ENCODE results near the gene CEP95.
"Not testable (repeated sequence)": the region's sequence is repeated elsewhere in the genome, so short reads cannot be mapped to it uniquely, and the experiment has no call there.

The CEP95 gene, protein sequence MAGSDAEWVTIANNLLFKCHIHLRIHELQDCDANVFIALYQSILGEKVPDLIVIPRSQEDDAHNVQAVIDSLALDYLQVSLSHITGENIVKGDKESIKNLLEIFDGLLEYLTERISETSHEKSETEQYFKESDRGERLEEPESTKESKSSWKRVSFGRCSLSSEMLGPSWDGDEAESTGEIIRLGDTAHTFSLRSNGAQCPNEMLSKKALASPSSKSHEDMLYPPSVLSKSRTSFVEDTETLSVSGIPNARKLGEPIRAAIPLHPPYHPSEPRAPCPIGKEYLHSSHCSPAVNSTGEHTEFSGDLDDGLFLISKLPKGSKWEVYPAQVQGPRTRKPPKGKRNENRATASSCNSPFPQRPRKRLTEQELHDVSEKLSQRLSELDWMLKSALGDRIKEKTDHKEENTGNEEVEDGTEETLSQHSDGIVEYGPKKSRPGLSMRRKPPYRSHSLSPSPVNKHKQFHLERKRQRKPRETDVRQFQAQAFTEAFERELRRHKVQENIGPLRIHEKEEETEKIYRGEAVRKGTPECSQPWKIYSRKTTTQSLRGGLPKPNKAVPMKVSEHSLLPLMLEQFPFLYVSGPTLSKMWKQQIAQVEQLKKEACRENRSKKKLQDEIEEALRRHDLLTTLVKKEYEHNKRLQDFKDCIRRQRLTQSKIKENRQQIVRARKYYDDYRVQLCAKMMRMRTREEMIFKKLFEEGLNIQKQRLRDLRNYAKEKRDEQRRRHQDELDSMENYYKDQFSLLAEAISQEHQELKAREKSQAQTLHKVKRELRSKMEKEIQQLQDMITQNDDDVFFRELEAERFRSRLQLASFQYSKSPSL

DNA sequence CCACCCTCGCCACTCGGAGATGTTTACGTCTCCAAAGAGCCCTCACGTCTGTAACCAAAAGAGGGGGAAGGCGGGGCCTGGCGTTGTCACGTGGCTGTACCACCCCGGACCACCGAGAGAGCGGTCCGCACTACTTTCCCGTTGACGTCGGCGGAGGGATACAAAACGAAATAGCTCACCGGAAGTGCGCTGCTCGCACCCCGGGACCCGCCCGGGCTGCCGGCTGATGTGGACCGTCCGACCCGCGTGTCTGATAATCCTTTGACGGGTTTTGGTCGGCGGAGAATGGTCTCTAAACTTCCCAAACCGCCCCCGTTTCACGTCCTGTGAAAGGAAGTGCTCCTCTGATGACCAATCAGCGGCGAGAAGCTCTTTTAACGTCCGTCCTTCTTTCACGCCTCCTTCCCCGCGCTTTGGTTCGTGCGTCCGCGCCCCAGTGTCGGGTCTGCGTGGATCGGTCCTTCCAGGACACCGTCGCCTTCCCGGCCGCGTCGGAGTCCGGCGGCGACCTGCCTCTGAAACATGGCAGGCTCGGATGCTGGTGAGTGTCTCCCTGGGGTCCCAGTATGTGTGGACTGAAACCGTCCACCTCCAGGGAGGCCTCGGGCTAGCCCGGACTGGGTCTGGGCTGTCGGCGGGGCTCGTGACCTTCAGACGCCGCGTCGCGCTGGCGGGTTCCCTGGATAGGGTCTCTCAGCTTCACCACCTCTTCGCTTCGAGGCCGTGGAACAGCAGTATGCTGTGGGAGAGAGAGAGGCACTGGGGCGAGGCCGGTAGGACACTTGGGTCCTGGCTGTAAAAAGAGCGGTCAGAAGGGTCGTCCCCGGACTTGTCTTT is at the start of gene CEP95:
Gene CEP95, plus strand, starts transcription at position 402 of the 837 bp plus-strand sequence. Its CDS starts 121 bp downstream, at position 523.
- Histone ChIP-seq H2AFZ (ENCODE audit: low read depth, low read length) (peak within 1 kb of the TSS; percentile 11), H3K27me3 (ENCODE audit: insufficient read depth, low read length) (no peaks in the 10 kb centered on the region), H3K4me1 (ENCODE audit: insufficient read depth, low read length) (peaks cover 29% of the 10 kb centered on the region), H3K36me3 (ENCODE audit: insufficient read depth, low read length) (peaks cover 58% of the 10 kb centered on the region), H3K4me3 (ENCODE audit: low read length) (peak within 1 kb of the TSS; percentile 98), H3K9me3 (ENCODE audit: low read length) (no peaks in the 10 kb centered on the region)

DNA sequence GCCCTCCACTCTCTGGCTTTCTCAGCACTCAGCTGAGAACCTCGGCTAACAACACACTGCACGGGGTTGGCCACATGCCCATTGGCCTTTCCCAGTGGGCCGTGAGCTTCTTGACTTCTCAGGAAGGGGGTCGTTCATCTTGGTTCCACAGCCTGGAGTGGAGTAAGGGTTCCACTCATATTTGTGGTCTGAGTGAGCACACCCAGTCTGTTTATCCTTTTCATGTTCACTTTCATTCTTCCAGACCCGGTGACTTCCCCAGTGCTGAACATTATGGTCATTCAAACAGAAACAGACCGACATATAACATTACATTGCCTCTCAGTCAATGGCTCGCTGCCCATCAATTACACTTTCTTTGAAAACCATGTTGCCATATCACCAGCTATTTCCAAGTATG is 49.6 kb upstream of the CEP95 start:
- no peak overlapping the region for H3K4me3 ChIP-seq (ENCODE audit: low read length)
- H3K36me3 ChIP-seq (ENCODE audit: insufficient read depth, low read length) = no peaks in the 10 kb centered on the region
- H3K27me3 ChIP-seq (ENCODE audit: insufficient read depth, low read length) = no peaks in the 10 kb centered on the region
- H3K4me1 ChIP-seq (ENCODE audit: insufficient read depth, low read length) = no peaks in the 10 kb centered on the region
- no peaks in the 10 kb centered on the region for H3K9me3 ChIP-seq (ENCODE audit: low read length)
- H2AFZ ChIP-seq (ENCODE audit: low read depth, low read length) = no peak overlapping the region

DNA sequence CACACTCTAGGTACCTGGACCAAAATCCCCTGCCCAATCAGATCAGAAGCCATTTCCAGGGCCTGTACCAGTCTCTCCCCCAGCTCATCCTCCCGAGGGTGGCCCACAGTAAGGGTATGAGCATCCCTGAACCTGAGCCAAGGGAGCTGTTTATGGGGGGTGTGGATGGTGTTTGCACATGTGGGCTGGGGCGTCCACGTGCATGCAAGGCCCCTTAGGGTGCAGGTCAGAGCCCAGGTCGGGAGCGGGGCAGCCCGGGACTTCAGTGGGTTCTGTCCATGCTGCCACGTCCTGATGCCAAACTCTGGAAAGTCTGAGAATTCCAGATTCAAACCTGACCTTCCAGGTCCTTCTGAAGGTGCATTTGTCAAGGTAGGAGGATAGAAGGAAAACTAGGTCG is 48.0 kb upstream of the CEP95 start:
- no peak overlapping the region for H2AFZ ChIP-seq (ENCODE audit: low read depth, low read length)
- H3K4me3 ChIP-seq (ENCODE audit: low read length) = no peak overlapping the region
- H3K4me1 ChIP-seq (ENCODE audit: insufficient read depth, low read length) = no peaks in the 10 kb centered on the region
- no peaks in the 10 kb centered on the region for H3K9me3 ChIP-seq (ENCODE audit: low read length)
- H3K27me3 ChIP-seq (ENCODE audit: insufficient read depth, low read length) = no peaks in the 10 kb centered on the region
- no peaks in the 10 kb centered on the region for H3K36me3 ChIP-seq (ENCODE audit: insufficient read depth, low read length)

DNA sequence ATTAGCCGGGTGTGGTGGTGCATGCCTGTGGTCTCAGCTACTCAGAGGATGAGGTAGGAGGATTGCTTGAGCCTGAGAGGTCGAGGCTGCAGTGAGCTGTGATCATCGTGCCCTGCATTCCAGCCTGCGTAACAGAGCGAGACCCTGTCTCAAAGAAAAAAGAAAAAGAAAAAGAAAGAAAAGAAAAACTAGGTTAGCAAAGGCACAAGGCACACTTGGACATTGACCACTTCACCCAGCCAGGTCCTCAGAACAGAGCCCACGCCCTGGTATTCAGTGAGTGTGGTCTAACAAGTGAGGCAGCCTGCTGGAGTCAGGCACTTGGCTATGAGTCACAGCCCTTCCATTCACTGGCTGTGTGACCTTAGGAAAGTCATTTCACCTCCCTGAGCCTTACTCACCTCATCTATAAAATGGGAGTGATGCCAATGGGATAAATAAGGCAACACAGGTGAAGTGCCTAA is 47.5 kb upstream of the CEP95 start:
- no peaks in the 10 kb centered on the region for H3K36me3 ChIP-seq (ENCODE audit: insufficient read depth, low read length)
- H3K4me3 ChIP-seq (ENCODE audit: low read length) = no peak overlapping the region
- H3K9me3 ChIP-seq (ENCODE audit: low read length) = no peaks in the 10 kb centered on the region
- no peaks in the 10 kb centered on the region for H3K27me3 ChIP-seq (ENCODE audit: insufficient read depth, low read length)
- H3K4me1 ChIP-seq (ENCODE audit: insufficient read depth, low read length) = no peaks in the 10 kb centered on the region
- H2AFZ ChIP-seq (ENCODE audit: low read depth, low read length) = no peak overlapping the region

DNA sequence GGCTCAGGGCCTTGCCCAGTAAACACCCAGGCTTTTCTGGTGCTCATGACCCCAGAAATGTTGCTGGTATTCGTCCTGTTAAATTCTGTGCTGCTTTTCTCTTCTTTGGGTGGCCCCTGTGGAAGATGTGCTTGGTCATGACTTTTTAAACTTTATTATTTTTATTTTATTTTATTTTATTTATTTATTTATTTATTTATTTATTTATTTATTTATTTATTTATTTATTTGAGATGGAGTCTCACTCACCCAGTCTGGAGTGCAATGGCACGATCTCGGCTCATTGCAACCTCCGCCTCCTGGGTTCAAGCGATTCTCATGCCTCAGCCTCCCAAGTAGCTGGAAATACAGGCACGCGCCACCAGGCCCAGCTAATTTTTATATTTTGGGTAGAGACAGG is 47.0 kb upstream of the CEP95 start:
- H3K4me1 ChIP-seq (ENCODE audit: insufficient read depth, low read length); H2AFZ ChIP-seq (ENCODE audit: low read depth, low read length); H3K36me3 ChIP-seq (ENCODE audit: insufficient read depth, low read length); H3K27me3 ChIP-seq (ENCODE audit: insufficient read depth, low read length); H3K4me3 ChIP-seq (ENCODE audit: low read length); H3K9me3 ChIP-seq (ENCODE audit: low read length): not testable (repeated sequence)

DNA sequence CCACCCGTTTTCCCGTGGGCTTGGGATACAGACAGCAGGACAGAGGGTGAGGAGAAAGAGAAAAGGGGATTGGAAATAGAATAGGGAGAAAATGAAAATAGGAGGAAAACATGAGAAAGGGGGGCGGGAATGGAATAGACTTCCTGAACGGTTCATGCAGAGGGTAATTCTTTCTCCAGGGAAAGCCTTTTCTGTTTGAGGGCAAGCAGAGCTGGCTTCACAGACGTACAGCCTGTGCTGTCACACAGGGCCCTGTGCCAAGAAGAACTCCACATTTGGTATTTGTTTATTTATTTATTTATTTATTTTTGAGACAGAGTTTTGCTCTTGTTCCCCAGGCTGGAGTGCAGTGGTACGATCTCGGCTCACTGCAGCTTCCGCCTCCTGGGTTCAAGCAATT is 45.8 kb upstream of the CEP95 start:
- Histone ChIP-seq H3K36me3 (ENCODE audit: insufficient read depth, low read length) (no peaks in the 10 kb centered on the region), H3K4me1 (ENCODE audit: insufficient read depth, low read length) (no peaks in the 10 kb centered on the region), H3K4me3 (ENCODE audit: low read length) (no peak overlapping the region), H3K9me3 (ENCODE audit: low read length) (no peaks in the 10 kb centered on the region), H3K27me3 (ENCODE audit: insufficient read depth, low read length) (no peaks in the 10 kb centered on the region), H2AFZ (ENCODE audit: low read depth, low read length) (no peak overlapping the region)

DNA sequence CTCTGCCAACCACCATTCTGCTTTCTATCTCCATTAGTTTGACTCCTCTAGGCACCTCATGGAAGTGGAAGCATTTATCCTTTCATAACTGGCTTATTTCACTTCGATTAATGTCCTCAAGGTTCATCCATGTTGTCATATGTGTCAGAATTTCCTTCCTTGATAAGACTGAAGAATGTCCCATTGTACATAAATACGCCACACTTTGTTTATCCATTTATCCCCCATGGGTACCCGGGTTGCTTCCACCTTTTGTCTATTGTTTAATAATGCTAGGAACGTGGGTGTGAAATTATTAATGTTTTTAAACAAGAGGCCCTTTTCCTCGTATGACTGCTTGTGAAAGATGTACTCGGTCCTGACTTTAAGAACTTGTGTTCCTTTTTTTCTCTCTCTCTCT is 45.0 kb upstream of the CEP95 start:
- Histone ChIP-seq H3K36me3 (ENCODE audit: insufficient read depth, low read length) (no peaks in the 10 kb centered on the region), H2AFZ (ENCODE audit: low read depth, low read length) (no peak overlapping the region), H3K27me3 (ENCODE audit: insufficient read depth, low read length) (no peaks in the 10 kb centered on the region), H3K4me1 (ENCODE audit: insufficient read depth, low read length) (no peaks in the 10 kb centered on the region), H3K9me3 (ENCODE audit: low read length) (no peaks in the 10 kb centered on the region), H3K4me3 (ENCODE audit: low read length) (no peak overlapping the region)

DNA sequence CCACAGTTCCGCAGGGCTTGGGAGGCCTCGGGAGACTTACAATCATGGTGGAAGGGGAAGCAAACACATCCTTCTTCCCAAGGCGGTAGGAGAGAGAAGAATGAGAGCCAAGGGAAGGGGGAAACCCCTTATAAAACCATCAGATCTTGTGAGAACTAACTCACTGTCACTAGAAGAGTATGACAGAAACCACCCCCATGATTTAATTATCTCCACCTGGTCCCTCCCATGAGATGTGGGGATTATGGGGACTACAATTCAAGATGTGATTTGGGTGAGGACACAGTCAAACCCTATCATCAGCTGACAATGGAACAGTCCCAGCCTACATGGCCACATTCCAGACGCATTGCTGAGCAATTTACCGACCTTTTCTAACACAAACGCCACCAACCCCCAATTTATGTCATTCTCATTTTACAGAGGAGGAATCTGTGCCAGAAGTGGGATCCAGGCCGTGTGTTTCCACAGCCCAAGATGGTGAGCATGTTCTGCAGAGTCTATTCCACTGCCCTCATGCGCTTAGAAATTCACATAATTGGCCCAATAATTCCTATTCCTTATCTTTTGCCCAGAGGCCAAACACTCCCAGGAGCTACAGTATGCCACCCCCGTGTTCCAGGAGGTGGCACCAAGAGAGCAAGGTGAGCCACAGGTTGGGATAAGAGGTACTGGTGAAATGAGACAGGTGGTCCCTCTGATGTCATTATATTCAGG is 40.6 kb upstream of the CEP95 start:
- Histone ChIP-seq H3K4me1 (ENCODE audit: insufficient read depth, low read length) (no peaks in the 10 kb centered on the region), H3K27me3 (ENCODE audit: insufficient read depth, low read length) (no peaks in the 10 kb centered on the region), H3K9me3 (ENCODE audit: low read length) (no peaks in the 10 kb centered on the region)

DNA sequence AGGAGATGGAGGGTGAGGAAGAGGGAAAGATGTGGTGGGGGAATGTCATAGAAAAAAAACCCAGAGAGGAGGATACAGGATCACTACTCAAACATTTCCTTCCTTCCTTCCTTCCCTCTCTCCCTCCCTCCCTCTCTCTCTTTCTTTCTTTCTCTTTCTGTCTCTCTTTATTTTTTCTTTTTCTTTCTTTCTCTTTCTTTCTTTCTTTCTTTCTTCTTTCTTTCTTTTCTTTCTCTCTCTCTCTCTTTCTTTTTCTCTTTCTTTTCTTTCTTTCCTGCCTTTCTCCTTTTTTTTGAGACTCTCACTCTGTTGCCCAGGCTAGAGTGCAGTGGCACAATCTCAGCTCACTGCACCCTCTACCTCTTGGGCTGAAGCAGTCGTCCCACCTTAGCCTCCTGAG is 39.9 kb upstream of the CEP95 start:
- not testable (repeated sequence) for H3K4me3 ChIP-seq (ENCODE audit: low read length); H2AFZ ChIP-seq (ENCODE audit: low read depth, low read length); H3K27me3 ChIP-seq (ENCODE audit: insufficient read depth, low read length); H3K9me3 ChIP-seq (ENCODE audit: low read length); H3K36me3 ChIP-seq (ENCODE audit: insufficient read depth, low read length); H3K4me1 ChIP-seq (ENCODE audit: insufficient read depth, low read length)

More for the DNA sequence above, 40.6 kb upstream of the CEP95 start:
- H3K4me3 ChIP-seq (ENCODE audit: low read length) = no peak overlapping the region
- H3K36me3 ChIP-seq (ENCODE audit: insufficient read depth, low read length) = no peaks in the 10 kb centered on the region
- no peak overlapping the region for H2AFZ ChIP-seq (ENCODE audit: low read depth, low read length)

DNA sequence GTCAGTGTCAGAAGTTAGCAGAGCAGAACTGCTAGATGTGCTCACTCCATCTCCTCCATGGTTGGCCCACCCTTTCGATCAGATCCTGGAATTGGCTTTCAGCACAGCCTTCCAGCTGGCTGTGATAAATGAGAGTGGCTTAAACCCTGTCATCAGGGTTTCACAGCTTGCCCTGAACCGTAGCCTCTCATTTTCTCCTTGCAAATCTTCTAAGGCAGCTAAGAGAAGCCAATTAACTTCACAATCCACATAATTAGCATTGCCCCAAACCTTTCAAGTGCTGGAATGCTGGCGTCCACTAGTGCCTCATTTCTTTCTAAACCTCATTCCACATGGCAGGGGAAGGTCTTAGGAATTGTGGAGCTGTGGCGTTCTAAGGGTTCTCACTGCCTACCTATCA is 36.2 kb upstream of the CEP95 start:
- Histone ChIP-seq H3K9me3 (ENCODE audit: low read length) (no peaks in the 10 kb centered on the region), H3K4me1 (ENCODE audit: insufficient read depth, low read length) (no peaks in the 10 kb centered on the region), H2AFZ (ENCODE audit: low read depth, low read length) (no peak overlapping the region), H3K27me3 (ENCODE audit: insufficient read depth, low read length) (no peaks in the 10 kb centered on the region), H3K36me3 (ENCODE audit: insufficient read depth, low read length) (no peaks in the 10 kb centered on the region), H3K4me3 (ENCODE audit: low read length) (no peak overlapping the region)

DNA sequence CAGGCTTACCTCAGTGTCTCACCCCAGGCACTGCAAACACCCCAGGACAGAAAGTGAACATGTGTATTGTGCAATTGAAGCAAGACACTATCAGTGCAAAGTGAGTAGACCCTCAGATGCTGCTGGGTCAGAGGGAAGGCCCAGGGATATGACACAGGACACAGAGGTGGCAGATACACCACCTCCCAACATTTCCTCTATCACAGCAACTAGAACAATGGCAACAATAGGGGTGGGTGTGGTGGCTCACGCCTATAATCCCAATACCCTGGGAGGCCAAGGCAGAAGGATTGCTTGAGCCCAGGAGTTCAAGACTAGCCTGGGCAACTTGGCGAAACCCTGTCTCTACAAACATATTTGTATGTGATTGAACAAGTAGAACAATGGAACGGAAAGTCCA is 35.3 kb upstream of the CEP95 start:
- no peaks in the 10 kb centered on the region for H3K36me3 ChIP-seq (ENCODE audit: insufficient read depth, low read length)
- no peaks in the 10 kb centered on the region for H3K27me3 ChIP-seq (ENCODE audit: insufficient read depth, low read length)
- H3K4me3 ChIP-seq (ENCODE audit: low read length) = no peak overlapping the region
- H3K4me1 ChIP-seq (ENCODE audit: insufficient read depth, low read length) = no peaks in the 10 kb centered on the region
- no peak overlapping the region for H2AFZ ChIP-seq (ENCODE audit: low read depth, low read length)
- no peaks in the 10 kb centered on the region for H3K9me3 ChIP-seq (ENCODE audit: low read length)

DNA sequence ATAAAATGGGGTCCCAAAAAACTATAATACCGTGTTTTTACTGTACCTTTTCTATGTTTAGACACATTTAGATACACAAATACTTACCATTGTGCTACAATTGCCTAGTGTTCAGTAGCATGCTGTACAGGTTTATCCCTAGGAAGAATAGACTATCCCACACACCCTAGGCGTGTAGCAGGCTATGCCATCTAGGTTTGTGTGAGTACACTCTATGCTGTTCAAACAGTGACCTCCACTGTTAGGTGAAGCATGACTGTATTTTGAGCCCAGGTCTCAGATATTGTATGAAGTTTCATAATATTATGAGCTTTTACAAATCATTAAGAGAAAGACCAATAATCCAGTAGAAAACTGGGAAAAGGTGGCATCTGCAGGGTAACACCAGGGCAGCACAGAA is 34.2 kb upstream of the CEP95 start:
- H3K4me1 ChIP-seq (ENCODE audit: insufficient read depth, low read length) = no peaks in the 10 kb centered on the region
- no peak overlapping the region for H2AFZ ChIP-seq (ENCODE audit: low read depth, low read length)
- H3K27me3 ChIP-seq (ENCODE audit: insufficient read depth, low read length) = no peaks in the 10 kb centered on the region
- H3K36me3 ChIP-seq (ENCODE audit: insufficient read depth, low read length) = peaks cover 5% of the 10 kb centered on the region
- no peak overlapping the region for H3K4me3 ChIP-seq (ENCODE audit: low read length)
- no peaks in the 10 kb centered on the region for H3K9me3 ChIP-seq (ENCODE audit: low read length)

Measured in neuron (in vitro differentiated cells).